ENCODE measurements around the gene PTDSS2. TPM values are rescaled to one million over a fixed set of nuclear protein-coding genes. Genes with fewer than 3 reads are reported as not detected.

The PTDSS2 gene
- total RNA-seq, 1 experiment from 2014 or later = 78.1 TPM

- no peak for DNase-seq (ENCODE audit: low spot score)
- in situ Hi-C loops (cut with HindIII; ENCODE audit: low sequenced_read_pairs) = no loop called here
Measured at GRCh38 chr11:444396-445144, 5.5 kb upstream of the PTDSS2 start.

GRCh38 chr11:445765-446588, 4.1 kb upstream of the PTDSS2 start:
- no peak for DNase-seq (ENCODE audit: low spot score)
- in situ Hi-C loops (cut with HindIII; ENCODE audit: low sequenced_read_pairs) = no loop called here

DNA sequence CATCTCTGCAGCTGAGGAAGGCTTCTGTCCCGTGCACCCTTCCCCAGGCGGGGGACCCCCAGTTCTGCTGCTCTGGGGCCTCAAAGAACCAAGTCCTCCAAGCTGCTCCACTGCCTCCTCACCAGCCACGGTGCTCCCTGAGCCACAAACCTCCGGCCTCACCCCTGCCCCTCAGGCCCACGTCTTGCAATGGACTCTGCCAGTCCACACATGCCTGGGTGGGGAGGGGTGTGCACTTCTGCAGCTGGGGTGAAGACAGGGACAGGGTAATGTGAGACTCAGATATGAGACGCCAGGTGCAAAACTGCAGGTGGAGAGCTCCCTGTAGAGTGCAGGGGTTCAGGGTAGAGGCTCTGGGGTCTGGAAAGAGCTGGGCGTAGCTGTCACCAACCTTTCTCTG, 3.2 kb upstream of the PTDSS2 start:
- no peak for DNase-seq (ENCODE audit: low spot score)
- in situ Hi-C loops (cut with HindIII; ENCODE audit: low sequenced_read_pairs) = no loop called here

GRCh38 chr11:447923-448731, 2.0 kb upstream of the PTDSS2 start:
- DNase-seq (ENCODE audit: low spot score) = peak; percentile 92
- in situ Hi-C loops (cut with HindIII; ENCODE audit: low sequenced_read_pairs) = no loop called here

DNA sequence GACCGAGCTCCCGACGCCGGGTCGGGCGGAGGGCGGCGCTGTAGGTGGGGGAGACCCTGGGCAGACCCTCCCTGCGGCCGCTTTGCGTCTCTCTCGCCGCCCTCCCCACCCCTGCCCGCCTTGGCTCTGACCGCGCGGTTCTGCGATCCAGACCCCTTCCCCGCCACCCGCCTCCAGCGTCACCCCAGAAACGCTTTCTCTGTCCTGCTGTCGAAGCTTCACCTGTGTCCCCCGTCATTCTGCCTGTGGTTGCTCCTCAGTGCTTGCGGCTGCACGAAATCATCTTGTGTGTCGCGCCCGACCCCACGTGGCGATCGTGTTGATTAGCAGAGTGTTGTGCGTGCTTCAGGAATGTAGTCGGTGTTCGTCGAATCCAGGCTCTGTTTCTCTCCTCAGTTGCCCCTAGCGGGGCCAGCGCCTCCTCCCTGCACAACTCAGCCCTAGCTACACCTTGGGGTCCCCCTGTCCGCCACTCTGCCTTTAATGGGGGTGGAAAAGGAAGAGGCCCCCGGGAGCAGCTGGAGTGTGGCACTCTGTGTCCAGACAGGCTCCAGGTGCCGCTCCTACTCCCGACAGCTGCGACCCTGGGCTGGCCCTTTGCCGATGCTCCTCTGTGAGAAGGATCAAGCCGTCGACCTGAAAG, 851 bp downstream of the PTDSS2 start:
- in situ Hi-C loops (cut with HindIII; ENCODE audit: low sequenced_read_pairs) = loop anchor here (10.0 kb wide), 1 partner anchor 196 kb away; no protein-coding TSS in a partner anchor
- peak; percentile 53 for DNase-seq (ENCODE audit: low spot score)

GRCh38 chr11:451738-452137, 1.7 kb downstream of the PTDSS2 start:
- in situ Hi-C loops (cut with HindIII; ENCODE audit: low sequenced_read_pairs) = loop anchor here (10.0 kb wide), 1 partner anchor 197 kb away; no protein-coding TSS in a partner anchor
- no peak for DNase-seq (ENCODE audit: low spot score)

DNA sequence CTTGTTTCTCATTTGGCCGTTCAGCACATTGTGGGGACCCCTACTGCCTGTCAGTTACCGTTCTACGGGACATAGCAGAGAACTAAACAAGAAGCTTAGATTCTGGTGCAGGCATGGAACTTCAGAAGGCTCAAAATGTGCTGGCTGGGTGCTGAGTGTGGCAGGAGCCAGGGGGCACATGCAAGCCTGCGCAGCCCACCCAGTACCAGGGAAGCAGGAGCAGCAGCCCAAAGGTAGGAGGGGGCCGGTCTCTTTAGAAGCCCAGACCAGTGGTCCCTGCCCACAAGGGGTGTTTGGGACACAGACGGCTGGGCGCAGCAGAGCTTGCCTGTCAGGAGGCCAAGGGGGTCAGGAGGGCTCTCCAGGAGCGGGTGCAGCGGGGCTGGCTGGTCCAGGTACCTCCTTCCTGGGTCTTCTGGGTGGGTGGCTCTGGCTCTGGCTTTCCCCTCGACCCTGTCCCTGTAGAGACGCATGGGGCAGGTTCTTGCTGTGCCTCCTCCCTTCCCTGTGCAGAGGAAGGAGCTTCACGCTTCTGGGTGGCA, 2.2 kb downstream of the PTDSS2 start:
- DNase-seq (ENCODE audit: low spot score) = no peak
- in situ Hi-C loops (cut with HindIII; ENCODE audit: low sequenced_read_pairs) = loop anchor here (10.0 kb wide), 1 partner anchor 197 kb away; no protein-coding TSS in a partner anchor

DNA sequence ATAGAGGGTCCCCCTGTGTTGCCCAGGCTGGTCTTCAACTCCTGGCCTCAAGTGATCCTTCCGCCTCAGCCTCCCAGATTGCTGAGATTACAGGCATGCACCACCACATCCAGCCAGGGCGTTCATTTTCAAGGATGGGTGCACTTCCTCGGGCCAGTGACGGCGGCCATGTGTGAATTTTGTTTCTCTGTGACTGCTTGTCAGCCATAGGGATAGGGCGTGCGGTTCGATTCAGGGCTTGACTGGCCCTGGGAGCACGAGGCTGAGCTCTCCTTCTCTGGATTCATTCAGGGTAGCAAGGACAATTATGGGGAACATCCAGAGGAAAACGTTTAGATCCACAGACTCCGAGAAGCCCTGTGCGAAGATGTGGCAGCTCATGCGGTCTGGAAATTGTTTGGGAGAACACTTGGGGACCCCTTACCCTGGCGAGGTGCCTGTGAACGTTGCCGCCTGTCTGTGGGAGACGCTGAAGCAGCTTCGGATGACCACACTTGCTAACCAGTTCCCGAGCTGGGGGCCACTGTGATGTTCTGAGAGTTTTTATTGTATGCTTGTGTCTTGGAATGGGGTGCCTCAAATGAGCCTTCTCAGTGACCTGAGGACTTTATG, 2.9 kb downstream of the PTDSS2 start:
- DNase-seq (ENCODE audit: low spot score) = no peak
- in situ Hi-C loops (cut with HindIII; ENCODE audit: low sequenced_read_pairs) = loop anchor here (10.0 kb wide), 1 partner anchor 198 kb away; no protein-coding TSS in a partner anchor

DNA sequence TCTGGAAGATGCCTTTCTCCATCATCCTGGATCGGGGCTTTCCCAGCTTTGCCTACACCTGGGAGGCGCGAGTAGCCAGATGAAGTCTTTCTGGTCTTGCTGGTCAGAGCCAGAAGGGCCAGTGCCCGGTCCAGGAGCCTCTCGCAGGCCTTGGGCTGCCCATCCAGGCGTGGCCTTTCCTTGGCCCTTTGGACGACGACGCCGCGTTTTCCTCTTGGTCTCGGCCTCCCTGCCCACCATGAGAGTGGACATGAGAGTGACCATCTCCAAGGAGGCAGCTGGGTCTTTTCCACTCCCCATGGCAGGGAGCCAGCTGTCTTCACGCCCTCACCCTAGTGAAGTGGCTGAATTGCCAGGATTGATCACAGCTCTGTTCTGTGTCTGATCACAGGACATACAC, 3.5 kb downstream of the PTDSS2 start:
- in situ Hi-C loops (cut with HindIII; ENCODE audit: low sequenced_read_pairs) = loop anchor here (10.0 kb wide), 1 partner anchor 199 kb away; no protein-coding TSS in a partner anchor
- DNase-seq (ENCODE audit: low spot score) = no peak

DNA sequence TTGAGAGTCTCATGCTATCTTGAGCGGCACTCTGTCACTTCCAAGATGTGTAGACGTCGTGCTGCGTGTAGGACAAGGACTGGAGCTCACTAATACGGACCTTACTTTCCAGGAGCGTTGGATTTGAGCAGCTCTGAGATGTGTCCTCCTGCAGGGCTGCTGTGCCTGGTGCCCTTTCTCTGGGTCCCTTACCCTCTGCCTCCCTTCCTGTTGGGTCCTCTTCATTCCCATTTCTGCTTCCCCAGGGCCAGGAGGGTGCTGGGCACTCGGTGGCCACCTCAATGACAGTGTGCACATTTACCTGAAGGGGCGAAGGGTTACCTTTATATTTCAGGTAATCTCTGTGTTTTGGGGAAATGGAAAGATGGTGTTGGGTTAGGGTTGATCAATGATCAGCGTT, 4.0 kb downstream of the PTDSS2 start:
- in situ Hi-C loops (cut with HindIII; ENCODE audit: low sequenced_read_pairs) = loop anchor here (10.0 kb wide), 1 partner anchor 199 kb away; no protein-coding TSS in a partner anchor
- DNase-seq (ENCODE audit: low spot score) = no peak

- in situ Hi-C loops (cut with HindIII; ENCODE audit: low sequenced_read_pairs) = loop anchor here (10.0 kb wide), 1 partner anchor 200 kb away; no protein-coding TSS in a partner anchor
- DNase-seq (ENCODE audit: low spot score) = no peak
Measured at GRCh38 chr11:454801-455565, 4.9 kb downstream of the PTDSS2 start.

DNA sequence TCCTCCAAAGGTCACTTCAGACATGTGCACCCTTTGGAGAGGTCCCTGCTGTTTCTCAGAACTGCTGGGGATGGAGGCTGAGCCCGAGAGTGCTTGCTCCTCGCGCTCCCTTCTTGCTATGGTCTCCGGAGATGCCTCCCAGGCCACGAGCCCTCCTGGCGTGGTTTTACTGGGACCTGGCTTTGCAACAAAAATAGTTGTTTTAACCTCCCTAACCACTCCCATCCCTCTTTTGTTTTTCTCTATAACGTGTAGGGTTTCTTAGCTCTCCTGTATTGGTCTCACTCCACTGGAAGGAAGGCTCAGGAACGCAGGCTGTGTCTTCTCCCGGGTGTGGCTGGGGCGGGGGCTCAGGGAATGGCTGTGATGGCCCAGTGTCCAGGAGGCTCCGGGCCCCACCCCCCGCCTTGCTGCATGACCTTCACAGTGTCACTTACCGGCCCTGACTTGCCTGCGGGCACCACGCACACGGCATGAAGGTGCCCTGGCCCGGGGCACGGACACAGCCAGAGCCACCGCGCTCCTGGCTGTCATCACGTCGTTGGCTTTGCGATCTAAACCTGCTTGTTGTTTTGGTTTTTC, 5.6 kb downstream of the PTDSS2 start:
- in situ Hi-C loops (cut with HindIII; ENCODE audit: low sequenced_read_pairs) = loop anchor here (10.0 kb wide), 1 partner anchor 201 kb away; no protein-coding TSS in a partner anchor
- DNase-seq (ENCODE audit: low spot score) = no peak

DNA sequence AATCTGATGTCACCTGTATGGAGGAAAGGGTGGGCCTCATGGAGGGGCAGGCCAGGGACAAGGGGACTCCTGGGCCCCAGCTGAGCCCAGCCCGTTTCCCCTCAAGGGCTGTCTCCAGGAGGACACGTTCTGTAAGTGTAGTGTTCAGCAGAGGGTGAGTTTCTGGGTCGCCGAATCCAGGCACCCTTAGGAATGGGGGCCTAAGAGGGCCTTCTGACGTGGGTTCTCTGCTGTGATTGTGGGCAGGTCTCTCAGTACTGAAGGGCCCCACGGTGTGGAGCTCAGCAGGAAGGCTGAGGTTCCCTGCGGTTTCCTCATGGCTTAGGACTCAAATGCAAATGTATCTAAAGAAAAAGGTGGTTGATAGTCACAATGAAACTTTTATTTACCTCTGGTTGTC, 6.5 kb downstream of the PTDSS2 start:
- no peak for DNase-seq (ENCODE audit: low spot score)

DNA sequence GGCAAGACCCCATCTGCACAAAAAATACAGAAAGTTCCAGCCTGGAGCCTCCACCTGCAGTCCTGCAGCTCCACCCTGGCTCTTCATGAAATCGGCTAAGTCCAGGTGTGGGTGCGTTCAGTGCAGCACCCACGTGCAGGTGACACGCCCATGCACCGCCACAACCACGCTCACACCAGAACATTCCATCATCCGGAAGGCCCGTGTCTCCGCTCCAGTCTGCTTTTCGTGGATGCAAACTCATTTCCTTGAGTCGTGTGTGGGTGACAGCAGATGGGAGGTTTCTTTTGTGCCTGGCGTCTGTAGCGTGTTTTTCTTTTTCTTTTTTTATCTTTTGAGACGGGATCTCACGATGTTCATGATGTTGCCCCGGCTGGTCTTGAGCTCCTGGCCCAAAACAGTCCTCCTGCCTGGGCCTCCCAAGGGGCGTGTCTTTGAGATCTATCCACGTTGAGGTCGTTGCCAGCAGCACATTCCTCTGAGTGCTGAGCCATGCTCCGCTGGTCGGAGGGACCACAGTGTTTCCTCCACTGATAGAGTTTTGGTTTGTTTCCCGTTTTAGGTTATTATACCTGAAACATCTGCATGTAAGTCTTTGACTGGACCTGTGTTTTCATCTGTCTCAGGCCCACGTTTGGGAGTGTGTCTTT, 7.2 kb downstream of the PTDSS2 start:
- no peak for DNase-seq (ENCODE audit: low spot score)
- in situ Hi-C loops (cut with HindIII; ENCODE audit: low sequenced_read_pairs) = loop anchor here (10.0 kb wide), 1 partner anchor 202 kb away; no protein-coding TSS in a partner anchor

More for the DNA sequence above, 6.5 kb downstream of the PTDSS2 start:
- in situ Hi-C loops (cut with HindIII; ENCODE audit: low sequenced_read_pairs) = loop anchor here (10.0 kb wide), 1 partner anchor 202 kb away; no protein-coding TSS in a partner anchor

- no peak for DNase-seq (ENCODE audit: low spot score)
- in situ Hi-C loops (cut with HindIII; ENCODE audit: low sequenced_read_pairs) = loop anchor here (10.0 kb wide), 1 partner anchor 205 kb away; no protein-coding TSS in a partner anchor
Measured at GRCh38 chr11:459511-460220, 9.6 kb downstream of the PTDSS2 start.
